Caco-2 (cell line): ENCODE data around the gene SLC33A1. TPM values are rescaled to one million over a fixed set of nuclear protein-coding genes. Genes with fewer than 3 reads are reported as not detected.
A peak's percentile ranks its signal among the peaks of the same experiment; 100 is the strongest.
"Not testable (repeated sequence)": the region's sequence is repeated elsewhere in the genome, so short reads cannot be mapped to it uniquely, and the experiment has no call there.

Source experiments
- BruUV-seq: library from RNA; stranded (reverse); fragments of 400-500 nt; replicated peaks from 2 replicates; lab custom pipeline; 2021; lab: Mats Ljungman, UMichigan
- CTCF ChIA-PET: fragments of 300-600 bp; sonication (Branson Sonifier 250); formaldehyde crosslinking; loops from one replicate; lab custom pipeline; 2022; ENCODE audit warnings: antibody characterized with exemption; lab: Charles Lee
- POLR2A ChIA-PET: fragments of 300-600 bp; sonication (Branson Sonifier 250); formaldehyde crosslinking; loops from one replicate; lab custom pipeline; 2022; ENCODE audit warnings: antibody characterized with exemption; lab: Charles Lee
- DNase-seq, 2 experiments: peaks; one replicate each; pipeline versions ENCODE4 v3.0.0 to v3.0.0-alpha.2; 2020 to 2022
- H3K27me3 ChIP-seq: replicated peaks from 2 replicates; pipeline ENCODE4 v1.6.0; 2011; ENCODE audit warnings: low read length; ENCODE audit not compliant: control insufficient read depth, insufficient read depth
- H3K36me3 ChIP-seq: 2 replicates; pipeline ENCODE4 v1.5.1; 2011; ENCODE audit warnings: low read length; ENCODE audit not compliant: control insufficient read depth, insufficient read depth
- H3K4me1 ChIP-seq: fragments of 250-450 bp; sonication (Bioruptor Pico); 2 replicates; pipeline ENCODE4 v1.5.1; 2020; ENCODE audit warnings: mild to moderate bottlenecking
- H3K4me3 ChIP-seq: 2 replicates; pipeline ENCODE4 v1.5.1; 2011; ENCODE audit warnings: low read depth, mild to moderate bottlenecking, control low read depth, low read length
- H3K9me3 ChIP-seq: fragments of 250-450 bp; sonication (Bioruptor Pico); 2 replicates; pipeline ENCODE4 v1.5.1; 2020; ENCODE audit warnings: mild to moderate bottlenecking, moderate library complexity
- H3K27ac Mint-ChIP-seq: one replicate; pipeline ENCODE4 v1.8.0; 2022; ENCODE audit warnings: mixed read lengths; ENCODE audit not compliant: unreplicated experiment
- H3K27me3 Mint-ChIP-seq: one replicate; pipeline ENCODE4 v1.8.0; 2022; ENCODE audit warnings: mixed read lengths; ENCODE audit not compliant: insufficient read depth, unreplicated experiment
- H3K36me3 Mint-ChIP-seq: one replicate; pipeline ENCODE4 v1.8.0; 2022; ENCODE audit warnings: mild to moderate bottlenecking, mixed read lengths; ENCODE audit not compliant: insufficient read depth, unreplicated experiment
- H3K4me1 Mint-ChIP-seq: one replicate; pipeline ENCODE4 v1.8.0; 2022; ENCODE audit warnings: low read depth, mixed read lengths; ENCODE audit not compliant: unreplicated experiment
- H3K4me3 Mint-ChIP-seq: one replicate; pipeline ENCODE4 v1.8.0; 2022; ENCODE audit warnings: mild to moderate bottlenecking, moderate library complexity, mixed read lengths; ENCODE audit not compliant: unreplicated experiment
- H3K9me3 Mint-ChIP-seq: one replicate; pipeline ENCODE4 v1.8.0; 2022; ENCODE audit warnings: mixed read lengths; ENCODE audit not compliant: unreplicated experiment
- intact Hi-C: fragments of 100-400 bp; cut with micrococcal nuclease; formaldehyde crosslinking; loops from one replicate; pipeline ENCODE4 v1.10.0; 2022; ENCODE audit not compliant: unreplicated experiment
- total RNA-seq: library from RNA; stranded (reverse); gene quantifications from 2 replicates; pipeline ENCODE4 v1.2.3, GENCODE V29; 2022
- TF ChIP-seq, protein P1 (sequence below), 2 experiments: fragments of 200-600 bp in 1 of 2; IDR thresholded peaks; 1 replicate in 1 of 2; 2 replicates in 1 of 2; pipeline versions ENCODE4 v1.5.1 to v1.8.0; 2011 to 2022; ENCODE audit warnings: antibody characterized with exemption in 1 of 2, control low read depth in 1 of 2, inconsistent platforms in 1 of 2, low read depth in 1 of 2, low read length in 1 of 2, mild to moderate bottlenecking in 1 of 2, moderate library complexity in 1 of 2; ENCODE audit not compliant: insufficient read depth in 1 of 2, severe bottlenecking in 1 of 2, unreplicated experiment in 1 of 2

The SLC33A1 gene
- total RNA-seq, 1 experiment from 2014 or later: 19.6 TPM

DNA sequence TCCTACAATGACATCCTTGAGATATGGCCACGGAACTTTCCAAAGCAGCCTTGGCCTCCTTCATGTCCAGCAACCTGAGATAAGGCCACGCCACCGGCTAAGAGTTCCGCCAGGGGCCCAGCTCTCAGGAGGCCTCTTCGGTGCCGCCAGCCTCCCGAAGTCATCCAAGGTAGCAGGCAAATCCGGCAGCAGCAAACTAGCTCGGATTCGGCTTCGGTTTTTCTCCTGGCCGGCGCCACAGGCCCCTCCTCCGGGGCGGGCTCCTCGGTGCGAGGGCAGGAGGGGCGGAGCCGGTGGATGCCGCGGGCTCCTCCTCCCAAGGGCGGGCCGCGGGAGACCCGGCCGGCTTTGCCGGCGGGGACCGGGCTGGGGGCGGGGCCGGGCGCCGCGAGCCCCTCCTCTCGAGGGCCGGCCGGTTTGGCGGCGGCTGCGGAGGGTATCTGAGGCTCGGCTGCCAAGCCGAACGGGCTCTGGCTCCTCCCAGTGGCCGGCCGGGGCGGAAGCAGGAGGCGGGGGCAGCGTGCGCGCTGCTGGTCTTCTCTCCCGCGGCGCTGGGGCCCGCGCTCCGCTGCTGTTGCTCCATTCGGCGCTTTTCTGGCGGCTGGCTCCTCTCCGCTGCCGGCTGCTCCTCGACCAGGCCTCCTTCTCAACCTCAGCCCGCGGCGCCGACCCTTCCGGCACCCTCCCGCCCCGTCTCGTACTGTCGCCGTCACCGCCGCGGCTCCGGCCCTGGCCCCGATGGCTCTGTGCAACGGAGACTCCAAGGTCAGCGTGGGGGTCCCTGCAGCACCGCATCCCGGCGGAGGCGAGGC, 16.1 kb upstream of the SLC33A1 start, which contains the start of gene GMPS:
Gene GMPS, plus strand, starts transcription at position 518 of the 812 bp plus-strand sequence. Its CDS starts 221 bp downstream, at position 739.
- intact Hi-C loops: loop anchor here (1.0 to 2.0 kb wide), 4 partner anchors 16 to 493 kb away; partner anchors contain the start of genes C3orf33 and SLC33A1
- H3K4me1 ChIP-seq: peaks cover 12% of the 10 kb centered on the region
- CTCF ChIA-PET: interaction anchor here (0.6 to 1.9 kb wide), 10 partner anchors 15 to 168 kb away, joined by 3 to 29 read pairs (median 4); partner anchors contain the start of gene C3orf33
- TF ChIP-seq, protein P1, sequence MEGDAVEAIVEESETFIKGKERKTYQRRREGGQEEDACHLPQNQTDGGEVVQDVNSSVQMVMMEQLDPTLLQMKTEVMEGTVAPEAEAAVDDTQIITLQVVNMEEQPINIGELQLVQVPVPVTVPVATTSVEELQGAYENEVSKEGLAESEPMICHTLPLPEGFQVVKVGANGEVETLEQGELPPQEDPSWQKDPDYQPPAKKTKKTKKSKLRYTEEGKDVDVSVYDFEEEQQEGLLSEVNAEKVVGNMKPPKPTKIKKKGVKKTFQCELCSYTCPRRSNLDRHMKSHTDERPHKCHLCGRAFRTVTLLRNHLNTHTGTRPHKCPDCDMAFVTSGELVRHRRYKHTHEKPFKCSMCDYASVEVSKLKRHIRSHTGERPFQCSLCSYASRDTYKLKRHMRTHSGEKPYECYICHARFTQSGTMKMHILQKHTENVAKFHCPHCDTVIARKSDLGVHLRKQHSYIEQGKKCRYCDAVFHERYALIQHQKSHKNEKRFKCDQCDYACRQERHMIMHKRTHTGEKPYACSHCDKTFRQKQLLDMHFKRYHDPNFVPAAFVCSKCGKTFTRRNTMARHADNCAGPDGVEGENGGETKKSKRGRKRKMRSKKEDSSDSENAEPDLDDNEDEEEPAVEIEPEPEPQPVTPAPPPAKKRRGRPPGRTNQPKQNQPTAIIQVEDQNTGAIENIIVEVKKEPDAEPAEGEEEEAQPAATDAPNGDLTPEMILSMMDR (IDR thresholded peaks at IDR 0.05; ENCODE audit: insufficient read depth in 1 of 2, low read depth in 1 of 2, low read length in 1 of 2, severe bottlenecking in 1 of 2, unreplicated experiment in 1 of 2): peak in 1 of 2 experiments; percentile 54
- H3K9me3 ChIP-seq: no peaks in the 10 kb centered on the region
- BruUV-seq: no TSS peak
- H3K4me3 Mint-ChIP-seq: peak within 1 kb of the TSS; percentile 97
- H3K36me3 ChIP-seq: no peaks in the 10 kb centered on the region
- H3K27me3 ChIP-seq: no peaks in the 10 kb centered on the region
- peaks cover 4% of the 10 kb centered on the region for H3K36me3 Mint-ChIP-seq
- POLR2A ChIA-PET: interaction anchor here (0.9 to 2.3 kb wide), 3 partner anchors 16 to 121 kb away, joined by 4 to 11 read pairs (median 9); partner anchors contain the start of genes C3orf33 and SLC33A1
- no peaks in the 10 kb centered on the region for H3K27me3 Mint-ChIP-seq
- H3K4me3 ChIP-seq: peak within 1 kb of the TSS; percentile 100
- H3K9me3 Mint-ChIP-seq: no peaks in the 10 kb centered on the region
- peak within 1 kb of the TSS; percentile 95 for H3K27ac Mint-ChIP-seq
- H3K4me1 Mint-ChIP-seq: no peaks in the 10 kb centered on the region
- DNase-seq: peak; percentile 94 to 98

DNA sequence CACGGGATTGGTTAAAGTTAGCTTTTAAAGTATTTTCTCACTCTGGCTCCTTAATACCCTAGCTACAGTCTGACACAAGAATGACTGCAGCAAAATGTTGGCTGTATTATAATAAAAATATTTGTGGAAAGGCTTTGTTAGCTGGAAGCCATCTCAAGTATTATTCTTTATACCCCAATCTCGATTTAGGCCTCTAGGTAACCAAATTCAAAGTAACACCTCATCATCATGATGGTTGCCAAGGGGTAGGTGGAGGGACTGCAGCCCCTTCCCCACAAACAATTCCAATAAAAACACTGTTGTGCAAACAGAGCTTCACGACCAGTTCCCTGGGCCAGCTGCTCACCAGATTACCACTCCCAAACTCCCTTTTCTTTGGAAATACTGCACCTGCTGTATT, 15.5 kb upstream of the SLC33A1 start:
- TF ChIP-seq, protein P1 (IDR thresholded peaks at IDR 0.05; ENCODE audit: insufficient read depth in 1 of 2, low read depth in 1 of 2, low read length in 1 of 2, severe bottlenecking in 1 of 2, unreplicated experiment in 1 of 2): peak; percentile 3 to 16
- BruUV-seq: TSS peak; percentile 91
- H3K9me3 Mint-ChIP-seq: no peaks in the 10 kb centered on the region
- Histone ChIP-seq H3K9me3 (no peaks in the 10 kb centered on the region), H3K4me1 (peaks cover 12% of the 10 kb centered on the region), H3K36me3 (no peaks in the 10 kb centered on the region), H3K4me3 (peak overlapping the region; percentile 47), H3K27me3 (no peaks in the 10 kb centered on the region)
- H3K4me3 Mint-ChIP-seq: peak overlapping the region; percentile 97
- intact Hi-C loops: loop anchor here (1.0 to 10.0 kb wide), 5 partner anchors 15 to 515 kb away; partner anchors contain the start of genes C3orf33 and SLC33A1
- no peak for DNase-seq
- ChIA-PET CTCF (interaction anchor here (0.6 to 1.6 kb wide), 9 partner anchors 14 to 168 kb away, joined by 3 to 29 read pairs (median 3); partner anchors contain the start of gene C3orf33), POLR2A (interaction anchor here (0.9 to 2.3 kb wide), 3 partner anchors 16 to 121 kb away, joined by 4 to 11 read pairs (median 9); partner anchors contain the start of genes C3orf33 and SLC33A1)
- H3K4me1 Mint-ChIP-seq: no peaks in the 10 kb centered on the region
- no peaks in the 10 kb centered on the region for H3K27me3 Mint-ChIP-seq
- no peaks in the 10 kb centered on the region for H3K36me3 Mint-ChIP-seq
- H3K27ac Mint-ChIP-seq: peak overlapping the region; percentile 63

DNA sequence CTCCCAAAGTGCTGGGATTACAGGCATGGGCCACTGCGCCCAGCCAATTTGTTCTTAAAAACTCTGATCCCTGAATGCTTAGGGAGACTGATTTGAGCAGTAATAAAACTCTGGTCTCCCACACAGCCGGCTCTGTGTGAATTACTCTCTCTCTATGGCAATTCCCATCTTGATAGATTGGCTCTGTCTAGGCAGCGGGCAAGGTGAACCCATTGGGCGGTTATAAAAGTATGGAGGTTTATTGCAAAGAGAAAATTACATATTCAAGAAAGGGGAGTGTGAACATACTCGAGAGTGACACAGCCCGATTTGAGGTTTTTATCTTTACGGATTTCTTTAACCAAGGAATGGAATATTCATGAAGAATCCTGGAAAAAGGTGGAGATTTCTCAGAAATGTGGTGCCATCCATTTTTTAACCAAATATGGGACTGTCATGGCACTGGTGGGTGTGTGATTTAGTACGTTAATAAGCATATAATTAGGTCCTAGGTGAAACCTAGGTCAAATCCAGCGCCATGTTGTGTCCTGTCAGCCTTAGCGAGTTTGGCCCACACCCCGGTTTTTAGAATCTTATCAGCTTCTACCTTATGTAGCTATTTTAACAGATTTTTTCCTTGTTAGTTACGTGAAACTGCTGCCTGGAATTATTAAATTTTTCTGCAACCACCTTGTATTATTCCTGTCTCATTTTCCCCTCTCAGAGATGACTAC, 9.0 kb upstream of the SLC33A1 start:
- DNase-seq: no peak
- Histone ChIP-seq H3K4me3 (no peak overlapping the region), H3K4me1 (no peaks in the 10 kb centered on the region), H3K36me3 (no peaks in the 10 kb centered on the region), H3K9me3 (no peaks in the 10 kb centered on the region), H3K27me3 (no peaks in the 10 kb centered on the region)
- H3K36me3 Mint-ChIP-seq: no peaks in the 10 kb centered on the region
- H3K9me3 Mint-ChIP-seq: peaks cover 9% of the 10 kb centered on the region
- TF ChIP-seq, protein P1 (IDR thresholded peaks at IDR 0.05; ENCODE audit: insufficient read depth in 1 of 2, low read depth in 1 of 2, low read length in 1 of 2, severe bottlenecking in 1 of 2, unreplicated experiment in 1 of 2): no peak
- no peaks in the 10 kb centered on the region for H3K4me1 Mint-ChIP-seq
- POLR2A ChIA-PET: no interaction called here
- CTCF ChIA-PET: no interaction called here
- no TSS peak for BruUV-seq
- intact Hi-C loops: loop anchor here (10.0 kb wide), 1 partner anchor 508 kb away; no protein-coding TSS in a partner anchor
- H3K27me3 Mint-ChIP-seq: no peaks in the 10 kb centered on the region
- no peak overlapping the region for H3K27ac Mint-ChIP-seq
- H3K4me3 Mint-ChIP-seq: no peak overlapping the region

DNA sequence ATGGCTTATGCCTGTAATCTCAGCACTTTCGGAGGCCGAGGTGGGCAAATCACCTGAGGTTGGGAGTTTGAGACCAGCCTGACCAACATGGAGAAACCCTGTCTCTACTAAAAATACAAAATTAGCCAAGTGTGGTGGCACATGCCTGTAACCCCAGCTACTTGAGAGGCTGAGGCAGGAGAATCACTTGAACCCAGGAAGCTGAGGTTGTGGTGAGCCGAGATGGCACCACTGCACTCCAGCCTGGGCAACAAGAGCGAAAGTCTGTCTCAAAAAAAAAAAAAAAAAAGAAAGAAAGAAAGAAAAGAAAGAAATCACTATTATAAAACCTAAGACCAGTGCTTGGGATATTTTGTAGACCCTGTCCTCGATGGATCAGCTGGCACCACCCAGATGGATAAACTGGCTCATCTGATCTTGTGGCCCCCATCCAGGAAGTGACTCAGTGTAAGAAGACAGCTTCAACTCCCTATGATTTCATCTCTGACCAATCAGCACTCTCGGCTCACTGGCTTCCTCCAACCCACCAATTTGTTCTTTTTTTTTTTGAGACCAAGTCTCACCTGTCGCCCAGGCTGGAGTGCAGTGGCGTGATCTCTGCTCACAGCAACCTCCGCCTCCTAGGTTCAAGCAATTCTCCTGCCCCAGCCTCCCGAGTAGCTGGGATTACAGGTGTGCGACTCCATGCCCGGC, 8.2 kb upstream of the SLC33A1 start:
- H3K36me3 ChIP-seq, CTCF ChIA-PET, H3K27ac Mint-ChIP-seq, H3K27me3 Mint-ChIP-seq, H3K4me3 ChIP-seq, H3K4me1 ChIP-seq, H3K9me3 ChIP-seq, H3K9me3 Mint-ChIP-seq, BruUV-seq, H3K4me3 Mint-ChIP-seq, H3K27me3 ChIP-seq, DNase-seq, H3K36me3 Mint-ChIP-seq, H3K4me1 Mint-ChIP-seq: not testable (repeated sequence)
- POLR2A ChIA-PET: interaction anchor here (0.7 kb wide), 1 partner anchor 175 kb away, joined by 3 read pairs; no protein-coding TSS in a partner anchor
- intact Hi-C loops: loop anchor here (10.0 kb wide), 1 partner anchor 508 kb away; no protein-coding TSS in a partner anchor
